GM10266 (cell line): ENCODE results near the gene TRIM71.

Experiments
- DNase-seq: peaks from one replicate; pipeline ENCODE4 v3.0.0; 2012; ENCODE audit errors: extremely low spot score
- CTCF ChIP-seq: IDR thresholded peaks from 2 replicates; pipeline ENCODE4 v1.5.1; 2012; ENCODE audit warnings: mild to moderate bottlenecking, low read depth; ENCODE audit not compliant: control insufficient read depth, insufficient read depth; ENCODE audit errors: missing control alignments

The TRIM71 gene

GRCh38 chr3:32885283-32885901 lies 67.6 kb downstream of the TRIM71 start:
- DNase-seq, result no peak
- no peak for TF ChIP-seq CTCF

GRCh38 chr3:32886296-32886695 lies 68.5 kb downstream of the TRIM71 start:
- DNase-seq, result no peak
- TF ChIP-seq CTCF, result no peak

- no peak for DNase-seq
- TF ChIP-seq CTCF, result no peak
Observed at GRCh38 chr3:32886911-32887310, 69.1 kb downstream of the TRIM71 start.

GRCh38 chr3:32888739-32889138 lies 70.9 kb downstream of the TRIM71 start:
- no peak for TF ChIP-seq CTCF
- DNase-seq, result peak; percentile 45

GRCh38 chr3:32890420-32891276 lies 72.9 kb downstream of the TRIM71 start:
- DNase-seq, result no peak
- TF ChIP-seq CTCF, result no peak

- TF ChIP-seq CTCF, result no peak
- DNase-seq, result no peak
Observed at GRCh38 chr3:32891365-32891764, 73.6 kb downstream of the TRIM71 start.
